GM12878 (cell line): ENCODE measurements around the gene USP34. TPM values are rescaled to one million over a fixed set of nuclear protein-coding genes. Genes with fewer than 3 reads are reported as not detected.

ENCODE experiments used
- ATAC-seq: fragments of 200-7000 bp; cut with Tn5 transposase; 3 replicates; pipeline ENCODE4 v1.9.1; 2020; ENCODE audit warnings: mild to moderate bottlenecking, moderate library complexity
- BruUV-seq: library from RNA; stranded (reverse); fragments of 400-500 nt; replicated peaks from 2 replicates; lab custom pipeline; 2021; lab: Mats Ljungman, UMichigan
- CTCF ChIA-PET: fragments of 300-600 bp; sonication (Branson Sonifier 250); formaldehyde crosslinking; extraction: SDS; loops from one replicate; lab custom pipeline; 2021; ENCODE audit warnings: inconsistent platforms; lab: Yijun Ruan, JAX
- POLR2A ChIA-PET: fragments of 350-600 bp; formaldehyde crosslinking; extraction: SDS; loops from one replicate; lab custom pipeline; 2021; ENCODE audit warnings: inconsistent platforms; lab: Charles Lee
- RAD21 ChIA-PET: fragments of 300-600 bp; sonication (Branson Sonifier 250); formaldehyde crosslinking; loops from one replicate; lab custom pipeline; 2023; ENCODE audit warnings: antibody characterized with exemption; ENCODE audit not compliant: unreplicated experiment; lab: Charles Lee
- SMC1A ChIA-PET: fragments of 300-600 bp; sonication (Branson Sonifier 250); formaldehyde crosslinking; loops from one replicate; lab custom pipeline; 2023; ENCODE audit not compliant: unreplicated experiment, uncharacterized antibody; lab: Charles Lee
- DNase-seq: peaks from one replicate; pipeline ENCODE4 v3.0.0-alpha.2; 2011; ENCODE audit warnings: low read depth, low spot score
- FAIRE-seq: peaks from 3 replicates; lab custom pipeline; 2011; peaks lifted over from hg19 to GRCh38; lab: Jason Lieb, UNC
- H2AFZ ChIP-seq: 2 replicates; pipeline ENCODE4 v1.6.0; 2011; ENCODE audit warnings: low read depth, low read length, control low read depth; ENCODE audit not compliant: control insufficient read depth
- H3K27ac ChIP-seq: 2 replicates; pipeline ENCODE4 v1.5.1; 2011; ENCODE audit warnings: control low read depth; ENCODE audit not compliant: control insufficient read depth, insufficient read depth
- H3K27me3 ChIP-seq, 2 experiments: replicated peaks in 1 of 2; 2 replicates each; pipeline versions ENCODE4 v1.6.0 to v1.6.1; 2011; ENCODE audit warnings: low read length in 1 of 2; ENCODE audit not compliant: control insufficient read depth in 2 of 2, insufficient read depth in 2 of 2
- H3K36me3 ChIP-seq, 2 experiments: 2 replicates each; pipeline ENCODE4 v1.5.1; 2011; ENCODE audit warnings: low read length in 1 of 2; ENCODE audit not compliant: control insufficient read depth in 2 of 2, insufficient read depth in 2 of 2
- H3K4me1 ChIP-seq: 2 replicates; pipeline ENCODE4 v1.6.1; 2011; ENCODE audit warnings: mild to moderate bottlenecking, low read length, moderate library complexity, mixed read lengths; ENCODE audit not compliant: control insufficient read depth, insufficient read depth
- H3K4me2 ChIP-seq: 2 replicates; pipeline ENCODE4 v1.6.0; 2011; ENCODE audit warnings: control low read depth; ENCODE audit not compliant: control insufficient read depth, insufficient read depth
- H3K4me3 ChIP-seq: fragments of 200-600 bp; sonication (generic); 2 replicates; pipeline ENCODE4 v1.5.1; 2016
- H3K79me2 ChIP-seq: 2 replicates; pipeline ENCODE4 v1.6.0; 2011; ENCODE audit warnings: low read length; ENCODE audit not compliant: control insufficient read depth, insufficient read depth
- H3K9ac ChIP-seq: 2 replicates; pipeline ENCODE4 v1.8.0; 2011; ENCODE audit warnings: low read length, control low read depth, mixed read lengths; ENCODE audit not compliant: control insufficient read depth, insufficient read depth
- H3K9me3 ChIP-seq: replicated peaks from 3 replicates; pipeline ENCODE4 v1.5.1; 2011; ENCODE audit warnings: mild to moderate bottlenecking, low read length; ENCODE audit not compliant: control insufficient read depth, insufficient read depth
- H4K20me1 ChIP-seq: 2 replicates; pipeline ENCODE4 v1.6.0; 2011; ENCODE audit not compliant: control insufficient read depth, insufficient read depth
- BCL11A ChIP-seq: IDR thresholded peaks from 2 replicates; pipeline ENCODE4 v1.6.1; 2011; ENCODE audit warnings: low read depth, low read length
- HDAC2 ChIP-seq: fragments of 200-600 bp; sonication (generic); IDR thresholded peaks from 2 replicates; pipeline ENCODE4 v1.6.1; 2017
- IKZF2 ChIP-seq, 2 experiments: fragments of 450-650 bp; IDR thresholded peaks; 2 replicates each; pipeline ENCODE4 v1.6.1; 2017; ENCODE audit warnings: mild to moderate bottlenecking in 2 of 2, moderate library complexity in 2 of 2
- MTA2 ChIP-seq: fragments of 450-650 bp; IDR thresholded peaks from 2 replicates; pipeline ENCODE4 v1.6.1; 2016; ENCODE audit warnings: low read depth, mild to moderate bottlenecking, moderate library complexity
- PAX5 ChIP-seq: IDR thresholded peaks from 2 replicates; pipeline ENCODE4 v1.6.1; 2011; ENCODE audit warnings: low read depth, low read length, borderline replicate concordance
- POLR2AphosphoS2 ChIP-seq: IDR thresholded peaks from 2 replicates; pipeline ENCODE4 v1.6.1; 2011; ENCODE audit warnings: low read depth, mild to moderate bottlenecking, low read length, improper control_type of control experiment, moderate library complexity
- POU2F2 ChIP-seq: IDR thresholded peaks from 3 replicates; pipeline ENCODE4 v1.6.1; 2011; ENCODE audit warnings: low read depth, mild to moderate bottlenecking, low read length, borderline replicate concordance
- SMAD1 ChIP-seq: fragments of 450-650 bp; IDR thresholded peaks from 2 replicates; pipeline ENCODE4 v1.6.1; 2018; ENCODE audit warnings: mild to moderate bottlenecking, low read depth; ENCODE audit not compliant: partially characterized antibody
- TCF12 ChIP-seq: IDR thresholded peaks from 2 replicates; pipeline ENCODE4 v1.6.1; 2011; ENCODE audit warnings: low read depth, mild to moderate bottlenecking, low read length
- WGBS: methylation state at CpG from one replicate; pipeline ENCODE4 v1.1.6; 2016; ENCODE audit warnings: low lambda C conversion rate; ENCODE audit not compliant: insufficient replicate concordance, insufficient coverage; ENCODE audit errors: missing lambda C conversion rate; 5-methylcytosine and 5-hydroxymethylcytosine counted together
- in situ Hi-C: fragments of 300-500 bp; cut with MboI; formaldehyde crosslinking; loops from 9 replicates; pipeline ENCODE4 v1.14.3; 2018; ENCODE audit warnings: mixed read lengths
- intact Hi-C: fragments of 100-400 bp; cut with micrococcal nuclease; formaldehyde crosslinking; loops from one replicate; pipeline ENCODE4 v1.14.2; 2022; ENCODE audit not compliant: unreplicated experiment
- polyA plus RNA-seq, 11 experiments: library from polyadenylated mRNA; depleted of rRNA in 4 of 11; unstranded in 6 of 11; stranded (reverse) in 5 of 11; fragments of >200 nt; fragmentation: Nextera tagmentation in 4 of 11; fragmentation: Illumina TruSeq in 1 of 11; extraction: Ambion mirVana in 4 of 11; extraction: Trizol in 1 of 11; gene quantifications; 1 replicate in 1 of 11; 2 replicates in 10 of 11; pipeline versions ENCODE4 v1.2.1 to v1.2.3, GENCODE V29; 2011 to 2016; ENCODE audit warnings: inconsistent platforms in 2 of 11, missing spikeins in 2 of 11, low read depth in 1 of 11
- total RNA-seq, 4 experiments: library from RNA; depleted of rRNA in 3 of 4; stranded (reverse); fragments of >200 nt in 3 of 4; fragmentation: Illumina TruSeq in 1 of 4; extraction: Trizol in 1 of 4; gene quantifications; 2 replicates each; pipeline versions ENCODE4 v1.2.1 to v1.2.3, GENCODE V29; 2013 to 2021
- TF ChIP-seq, protein P1 (sequence below): fragments of 450-650 bp; IDR thresholded peaks from 2 replicates; pipeline ENCODE4 v1.6.1; 2017; ENCODE audit warnings: low read depth, mild to moderate bottlenecking, moderate library complexity
- TF ChIP-seq, protein P2 (sequence below): fragments of 450-650 bp; IDR thresholded peaks from 2 replicates; pipeline ENCODE4 v1.6.1; 2017; ENCODE audit warnings: mild to moderate bottlenecking

The USP34 gene
- total and polyA plus RNA-seq, 10 of the 15 experiments (the other 5 are each of a cell fraction or from before 2014, with no cell fraction given) = 26.2 to 106 (median 62.1) TPM

- H3K9ac ChIP-seq = no peak overlapping the region
- whole genome bisulfite sequencing = 98% methylated on average over 4 of the region's 4 CpGs
- no peak overlapping the region for H2AFZ ChIP-seq
- H3K4me3 ChIP-seq = no peak overlapping the region
- no peaks in the 10 kb centered on the region for H3K27me3 ChIP-seq
- ChIA-PET RAD21 (no interaction called here), POLR2A (no interaction called here), CTCF (no interaction called here), SMC1A (no interaction called here)
- in situ Hi-C loops (no loop called here), intact Hi-C loops (no loop called here)
- no peak for ATAC-seq
- TF ChIP-seq POLR2AphosphoS2 = no peak
- no peak for TF ChIP-seq POU2F2
- no peak for TF ChIP-seq BCL11A
- TF ChIP-seq HDAC2 = no peak
- TF ChIP-seq PAX5 = no peak
- no peak for TF ChIP-seq TCF12
- no peak for TF ChIP-seq IKZF2 (IDR thresholded peaks at IDR 0.05)
- TF ChIP-seq, protein P1, sequence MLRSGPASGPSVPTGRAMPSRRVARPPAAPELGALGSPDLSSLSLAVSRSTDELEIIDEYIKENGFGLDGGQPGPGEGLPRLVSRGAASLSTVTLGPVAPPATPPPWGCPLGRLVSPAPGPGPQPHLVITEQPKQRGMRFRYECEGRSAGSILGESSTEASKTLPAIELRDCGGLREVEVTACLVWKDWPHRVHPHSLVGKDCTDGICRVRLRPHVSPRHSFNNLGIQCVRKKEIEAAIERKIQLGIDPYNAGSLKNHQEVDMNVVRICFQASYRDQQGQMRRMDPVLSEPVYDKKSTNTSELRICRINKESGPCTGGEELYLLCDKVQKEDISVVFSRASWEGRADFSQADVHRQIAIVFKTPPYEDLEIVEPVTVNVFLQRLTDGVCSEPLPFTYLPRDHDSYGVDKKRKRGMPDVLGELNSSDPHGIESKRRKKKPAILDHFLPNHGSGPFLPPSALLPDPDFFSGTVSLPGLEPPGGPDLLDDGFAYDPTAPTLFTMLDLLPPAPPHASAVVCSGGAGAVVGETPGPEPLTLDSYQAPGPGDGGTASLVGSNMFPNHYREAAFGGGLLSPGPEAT = no peak
- no peak for TF ChIP-seq MTA2
- TF ChIP-seq SMAD1 = no peak
- TF ChIP-seq, protein P2, sequence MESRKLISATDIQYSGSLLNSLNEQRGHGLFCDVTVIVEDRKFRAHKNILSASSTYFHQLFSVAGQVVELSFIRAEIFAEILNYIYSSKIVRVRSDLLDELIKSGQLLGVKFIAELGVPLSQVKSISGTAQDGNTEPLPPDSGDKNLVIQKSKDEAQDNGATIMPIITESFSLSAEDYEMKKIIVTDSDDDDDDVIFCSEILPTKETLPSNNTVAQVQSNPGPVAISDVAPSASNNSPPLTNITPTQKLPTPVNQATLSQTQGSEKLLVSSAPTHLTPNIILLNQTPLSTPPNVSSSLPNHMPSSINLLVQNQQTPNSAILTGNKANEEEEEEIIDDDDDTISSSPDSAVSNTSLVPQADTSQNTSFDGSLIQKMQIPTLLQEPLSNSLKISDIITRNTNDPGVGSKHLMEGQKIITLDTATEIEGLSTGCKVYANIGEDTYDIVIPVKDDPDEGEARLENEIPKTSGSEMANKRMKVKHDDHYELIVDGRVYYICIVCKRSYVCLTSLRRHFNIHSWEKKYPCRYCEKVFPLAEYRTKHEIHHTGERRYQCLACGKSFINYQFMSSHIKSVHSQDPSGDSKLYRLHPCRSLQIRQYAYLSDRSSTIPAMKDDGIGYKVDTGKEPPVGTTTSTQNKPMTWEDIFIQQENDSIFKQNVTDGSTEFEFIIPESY = no peak
- no TSS peak for BruUV-seq
- DNase-seq = no peak
- FAIRE-seq = no peak
- no peak overlapping the region for H3K27ac ChIP-seq
- H3K4me1 ChIP-seq = no peaks in the 10 kb centered on the region
- H3K79me2 ChIP-seq = no peaks in the 10 kb centered on the region
- no peak overlapping the region for H3K4me2 ChIP-seq
- no peaks in the 10 kb centered on the region for H3K9me3 ChIP-seq
- H3K36me3 ChIP-seq = peaks cover 6 to 29% of the 10 kb centered on the region in 2 experiments
- no peaks in the 10 kb centered on the region for H4K20me1 ChIP-seq
Measured at GRCh38 chr2:61376211-61376610, 94.7 kb downstream of the USP34 start.
